ENCODE measurements around the gene CIRBP.

- no peak for TF ChIP-seq CTCF (IDR thresholded peaks at IDR 0.05)
- TF ChIP-seq POLR2A (IDR thresholded peaks at IDR 0.05): no peak
Observed at GRCh38 chr19:1273263-1274041, 4.3 kb downstream of the CIRBP start.

Measured in Peyer's patch (tissue), 4 donors.